ENCODE data around the gene C1orf226.

C1orf226 gene

DNA sequence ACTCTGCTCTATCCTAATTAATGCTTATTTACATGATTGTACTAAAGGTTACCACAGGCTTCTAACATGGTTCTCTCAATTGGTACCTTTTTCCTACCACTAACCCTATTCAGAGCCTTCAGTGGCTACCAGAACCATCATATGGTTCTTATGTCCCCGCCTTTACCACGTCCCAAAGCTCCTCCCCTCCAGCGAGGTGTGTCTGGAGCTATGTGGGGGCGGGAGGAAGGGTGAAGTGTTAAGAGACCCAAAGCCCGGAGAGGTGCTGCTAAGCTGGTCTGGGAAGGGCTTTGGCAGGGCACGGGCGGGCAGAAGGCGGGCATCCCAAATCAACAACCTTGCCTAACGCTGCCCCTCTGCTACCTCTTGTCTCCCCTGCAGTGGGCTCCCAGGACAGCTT lies 14.9 kb upstream of the C1orf226 start:
- no peak for DNase-seq

- no peak for DNase-seq
Observed at GRCh38 chr1:162367073-162367472, 14.5 kb upstream of the C1orf226 start.

DNA sequence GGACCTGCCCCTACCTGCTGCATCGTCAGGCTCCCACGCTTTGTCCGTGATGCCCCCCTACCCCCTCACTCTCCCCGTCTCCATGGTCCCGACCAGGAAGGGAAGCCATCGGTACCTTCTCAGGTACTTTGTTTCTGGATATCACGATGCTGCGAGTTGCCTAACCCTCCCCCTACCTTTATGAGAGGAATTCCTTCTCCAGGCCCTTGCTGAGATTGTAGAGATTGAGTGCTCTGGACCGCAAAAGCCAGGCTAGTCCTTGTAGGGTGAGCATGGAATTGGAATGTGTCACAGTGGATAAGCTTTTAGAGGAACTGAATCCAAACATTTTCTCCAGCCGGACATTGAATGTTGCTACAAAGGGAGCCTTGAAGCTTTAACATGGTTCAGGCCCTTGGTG lies 13.8 kb upstream of the C1orf226 start:
- no peak for DNase-seq

- no peak for DNase-seq
Observed at GRCh38 chr1:162368451-162368850, 13.1 kb upstream of the C1orf226 start.

- no peak for DNase-seq
Observed at GRCh38 chr1:162369571-162369970, 12.0 kb upstream of the C1orf226 start.

DNA sequence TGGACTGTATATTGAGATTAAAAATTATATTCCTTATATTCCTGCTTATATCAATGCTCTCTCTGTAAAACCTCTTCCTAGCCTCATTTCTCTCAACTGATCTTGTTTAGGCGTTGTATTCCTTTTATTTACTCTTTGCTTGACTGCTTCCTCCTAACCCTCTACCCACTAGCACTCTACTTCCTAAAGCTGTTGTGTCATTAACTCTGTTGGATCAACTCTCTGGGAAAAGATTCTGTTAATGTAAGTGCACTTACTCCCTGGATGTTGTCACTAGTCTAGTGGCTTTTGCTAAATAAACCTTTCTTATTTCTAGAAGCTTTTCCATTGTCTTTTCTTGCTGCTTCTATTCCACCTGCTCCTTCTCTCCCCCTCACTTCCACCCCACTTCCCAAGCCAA lies 11.4 kb upstream of the C1orf226 start:
- no peak for DNase-seq

DNA sequence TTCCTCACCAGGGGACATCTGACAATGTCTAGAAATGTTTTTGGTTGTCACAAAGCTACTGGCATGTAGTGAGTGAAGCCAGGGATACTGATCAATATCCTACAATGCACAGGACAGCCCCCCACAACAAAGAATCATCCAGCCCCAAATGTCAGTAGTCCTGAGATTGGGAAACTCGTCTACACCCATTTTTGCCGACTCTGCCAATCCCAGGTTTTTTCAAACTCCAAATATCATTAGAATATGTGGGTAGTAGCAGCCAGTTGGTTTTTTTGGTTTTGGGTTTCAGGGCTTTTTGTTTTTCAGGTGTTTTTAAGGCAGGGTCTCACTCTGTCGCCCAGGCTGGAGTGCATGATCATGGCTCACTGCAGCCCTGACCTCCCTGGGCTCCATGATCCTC lies 10.8 kb upstream of the C1orf226 start:
- DNase-seq = no peak

DNA sequence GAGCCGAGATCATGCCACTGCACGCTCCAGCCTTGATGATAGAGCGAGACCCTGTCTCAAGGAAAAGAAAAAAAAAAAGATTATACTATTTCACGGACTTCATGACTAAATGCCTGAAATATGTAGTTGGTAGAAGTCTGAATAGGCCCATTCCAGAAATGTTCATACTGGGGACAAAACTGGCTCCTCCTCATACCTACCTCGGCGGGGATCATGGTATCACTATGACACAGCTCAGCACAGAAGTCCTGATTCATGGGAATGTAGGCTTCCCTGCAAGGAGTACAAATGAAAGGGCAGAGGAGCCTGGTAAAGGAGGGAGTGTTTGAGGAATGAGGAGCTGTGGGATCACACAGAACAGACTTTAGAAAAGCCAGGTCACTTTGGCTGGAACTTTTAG lies 9.9 kb upstream of the C1orf226 start:
- no peak for DNase-seq

- no peak for DNase-seq
Observed at GRCh38 chr1:162372159-162373071, 9.1 kb upstream of the C1orf226 start.

- DNase-seq = no peak
Observed at GRCh38 chr1:162373072-162373427, 8.5 kb upstream of the C1orf226 start.

GRCh38 chr1:162373541-162374260 lies 7.8 kb upstream of the C1orf226 start:
- DNase-seq = no peak

- no peak for DNase-seq
Observed at GRCh38 chr1:162374406-162374805, 7.1 kb upstream of the C1orf226 start.

GRCh38 chr1:162375463-162375862 lies 6.1 kb upstream of the C1orf226 start:
- DNase-seq = no peak

- DNase-seq = no peak
Observed at GRCh38 chr1:162376691-162377090, 4.8 kb upstream of the C1orf226 start, which contains the start of gene SPATA46. Gene SPATA46, minus strand, starts transcription at chr1:162376854. Its CDS starts 64 bp downstream, at chr1:162376790.

- DNase-seq = no peak
Observed at GRCh38 chr1:162380061-162380846, 1.3 kb upstream of the C1orf226 start.

- DNase-seq = no peak
Observed at GRCh38 chr1:162381941-162382750, 618 bp downstream of the C1orf226 start.

DNA sequence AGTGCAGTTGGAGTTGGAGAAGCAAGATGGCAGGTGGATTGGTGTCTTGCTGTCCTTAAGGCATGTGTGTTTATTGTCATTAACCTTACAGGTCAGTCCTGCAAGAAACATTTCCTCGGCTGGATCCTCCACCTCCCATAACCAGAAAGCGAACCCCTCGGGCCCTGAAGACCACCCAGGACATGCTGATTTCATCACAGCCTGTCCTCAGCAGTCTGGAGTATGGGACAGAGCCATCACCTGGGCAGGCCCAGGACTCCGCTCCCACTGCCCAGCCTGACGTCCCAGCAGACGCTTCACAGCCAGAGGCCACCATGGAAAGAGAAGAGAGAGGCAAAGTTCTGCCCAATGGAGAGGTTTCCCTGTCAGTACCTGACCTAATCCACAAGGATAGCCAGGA lies 1.6 kb downstream of the C1orf226 start:
- DNase-seq = no peak

GRCh38 chr1:162383516-162383915 lies 2.0 kb downstream of the C1orf226 start:
- no peak for DNase-seq

DNA sequence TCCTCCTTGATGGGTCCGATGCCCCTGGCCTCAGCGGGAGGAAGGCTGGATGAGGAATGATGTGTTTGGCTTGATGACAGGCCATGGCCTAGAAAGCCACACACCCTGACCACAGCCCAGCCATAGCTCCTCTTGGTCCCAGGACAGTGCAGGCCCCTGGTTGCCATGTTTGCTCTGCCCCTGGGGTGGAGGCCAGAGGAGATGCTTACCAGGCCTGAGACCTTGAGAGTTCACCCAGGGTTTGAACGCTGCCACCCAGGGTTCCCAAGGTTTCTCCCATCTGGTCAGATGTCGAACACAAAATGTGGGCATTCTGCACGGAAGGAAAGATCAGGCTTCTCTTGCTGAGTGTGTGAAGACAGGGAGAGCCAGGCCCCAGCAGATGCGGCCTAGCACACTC lies 2.6 kb downstream of the C1orf226 start:
- no peak for DNase-seq

DNA sequence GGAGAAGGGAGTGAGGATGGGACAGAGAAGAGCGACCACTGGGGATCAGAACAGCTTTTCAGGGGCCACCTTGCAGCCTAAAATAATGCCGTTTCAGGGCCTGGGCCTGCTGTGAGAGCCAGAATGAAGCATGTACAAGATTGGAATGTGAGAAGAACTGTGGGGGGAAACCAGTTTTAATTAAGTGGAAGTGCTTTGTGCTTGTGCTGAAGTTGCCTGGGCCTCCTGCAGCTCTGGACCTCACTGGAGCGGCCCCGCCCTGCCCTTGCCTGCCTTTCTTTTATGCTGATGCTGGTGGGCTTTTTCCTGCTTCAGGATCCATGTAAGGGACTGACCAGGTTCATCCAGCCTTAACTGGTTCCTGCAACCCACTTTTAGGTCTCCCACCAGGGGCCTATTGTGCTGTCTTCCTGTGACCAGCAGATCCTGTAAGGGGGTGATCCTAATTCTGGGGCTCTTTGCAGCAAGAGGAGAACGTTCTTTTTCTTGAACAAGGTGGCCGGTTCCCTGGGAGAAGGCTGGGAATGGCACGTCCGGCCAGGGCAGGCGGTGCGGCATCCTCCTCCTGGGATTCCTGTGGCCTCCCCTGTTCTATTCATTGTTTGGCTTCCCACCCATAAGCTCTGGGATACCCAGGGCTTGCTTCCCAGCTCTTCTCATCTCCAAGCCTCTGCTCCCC lies 3.2 kb downstream of the C1orf226 start:
- DNase-seq = no peak

DNA sequence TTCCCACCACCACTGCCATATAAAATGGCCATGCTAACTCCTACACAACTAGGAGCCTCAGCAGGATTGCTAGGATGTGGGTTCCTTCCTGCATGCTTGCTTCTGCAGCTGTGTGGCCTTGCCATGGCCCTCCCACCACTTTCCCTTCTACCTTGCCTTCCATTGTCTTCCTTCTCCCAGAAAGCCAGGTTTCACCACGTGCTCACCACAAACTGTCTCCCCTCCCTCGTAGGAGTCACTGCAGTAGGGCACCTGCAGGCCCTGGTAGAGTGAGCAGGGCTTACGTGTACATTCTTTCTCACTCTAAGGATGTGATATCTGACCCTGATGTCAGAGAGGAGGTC lies 3.7 kb downstream of the C1orf226 start:
- DNase-seq = no peak

DNA sequence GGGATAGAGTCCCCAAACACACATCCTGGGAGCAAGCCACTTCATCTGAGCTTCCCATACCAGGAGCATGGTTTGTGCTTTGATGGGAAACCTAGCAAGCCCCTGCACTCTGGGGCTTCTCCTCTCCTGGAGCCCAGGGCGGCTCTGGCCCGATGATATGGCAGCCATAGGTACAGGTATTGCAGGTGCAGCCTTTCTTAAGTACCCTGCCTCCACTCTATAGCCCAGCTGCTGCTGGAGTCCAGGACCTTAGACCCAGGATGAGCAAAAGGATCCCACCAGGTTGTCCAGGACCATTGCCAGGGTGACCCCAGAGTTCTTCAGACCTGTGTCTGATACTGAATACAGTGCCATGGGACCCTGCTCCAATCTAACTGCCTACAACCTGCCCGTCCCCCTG lies 4.2 kb downstream of the C1orf226 start:
- DNase-seq = no peak

Data from activated T-cell treated with anti-CD3 and anti-CD28 coated beads, Interleukin-2, amount 50 U/mL, for 1 hour (primary cell).